Measurements from ENCODE around the gene CARD11.

CARD11 gene

DNA sequence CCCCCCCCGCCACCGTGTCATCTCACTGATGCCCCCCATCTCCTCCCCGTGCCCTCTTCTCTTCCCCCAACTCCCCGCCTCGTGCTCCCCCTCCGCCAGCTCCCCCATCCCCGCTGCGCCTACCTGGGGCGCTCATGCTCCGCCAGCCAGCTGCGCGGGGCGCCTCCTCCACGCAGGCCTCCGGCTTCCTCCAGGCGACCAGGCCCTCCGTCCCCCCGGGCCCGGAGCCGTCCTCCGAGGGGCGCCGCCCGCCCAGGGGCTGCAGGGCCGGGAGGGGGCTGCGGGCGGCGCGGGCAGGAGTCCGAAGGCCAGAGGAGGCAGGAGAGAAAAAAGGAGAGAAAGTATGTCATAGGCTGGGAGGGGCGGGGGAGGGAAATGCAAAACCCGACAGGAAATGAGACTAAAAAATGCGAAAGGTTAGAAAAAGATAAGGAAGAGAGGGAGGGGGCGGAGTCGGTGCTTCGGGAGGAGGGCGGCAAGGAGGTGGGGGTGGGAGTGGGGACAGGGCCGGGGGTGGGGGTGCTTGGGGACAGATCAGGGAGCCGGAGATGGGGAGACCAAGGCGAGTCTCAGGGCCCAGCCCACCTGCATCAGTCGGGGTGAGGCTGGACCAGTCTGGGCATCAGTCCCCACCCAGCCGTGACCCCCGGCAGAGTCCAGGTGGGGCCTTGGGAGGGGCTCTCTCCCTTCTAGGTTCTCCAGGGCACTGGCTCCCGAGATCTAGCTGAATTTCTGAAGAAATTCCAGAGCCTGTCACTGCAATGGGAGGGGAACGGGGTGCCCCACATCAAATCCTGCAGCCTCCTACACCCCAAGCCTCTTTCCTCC lies at the start of gene CARD11:
TSS of gene CARD11 (minus strand) at position 324 of the 828 bp plus-strand sequence. CDS start 85,361 bp downstream, outside the sequence.
- DNase-seq = no peak
- TF ChIP-seq GATA1 (IDR thresholded peaks at IDR 0.05; ENCODE audit: low read depth, low read length) (no peak), POLR2A (IDR thresholded peaks at IDR 0.05; ENCODE audit: low read length) (no peak)

DNA sequence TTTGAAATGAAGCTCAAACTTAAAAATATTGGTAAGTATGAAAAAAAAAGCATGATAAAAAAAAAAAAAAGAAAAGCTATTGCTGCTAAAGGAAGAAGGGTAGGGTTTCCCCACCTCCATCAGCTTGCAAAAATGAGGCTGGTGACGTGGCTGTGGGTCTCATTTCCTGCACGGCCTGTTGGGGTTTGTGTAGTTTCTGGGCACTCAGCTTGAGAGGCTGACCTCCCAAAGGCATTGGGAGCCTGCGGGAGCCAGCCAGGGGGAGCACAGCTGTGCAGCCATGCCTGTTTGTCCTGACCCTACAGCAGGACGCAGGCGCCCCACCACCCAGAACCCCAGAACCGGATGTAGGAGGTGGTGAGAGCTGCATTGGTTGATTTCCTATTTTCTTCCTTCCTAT lies 48.8 kb upstream of the CARD11 start:
- DNase-seq = no peak
- TF ChIP-seq GATA1 (IDR thresholded peaks at IDR 0.05; ENCODE audit: low read depth, low read length) = no peak
- no peak for TF ChIP-seq POLR2A (IDR thresholded peaks at IDR 0.05; ENCODE audit: low read length)

DNA sequence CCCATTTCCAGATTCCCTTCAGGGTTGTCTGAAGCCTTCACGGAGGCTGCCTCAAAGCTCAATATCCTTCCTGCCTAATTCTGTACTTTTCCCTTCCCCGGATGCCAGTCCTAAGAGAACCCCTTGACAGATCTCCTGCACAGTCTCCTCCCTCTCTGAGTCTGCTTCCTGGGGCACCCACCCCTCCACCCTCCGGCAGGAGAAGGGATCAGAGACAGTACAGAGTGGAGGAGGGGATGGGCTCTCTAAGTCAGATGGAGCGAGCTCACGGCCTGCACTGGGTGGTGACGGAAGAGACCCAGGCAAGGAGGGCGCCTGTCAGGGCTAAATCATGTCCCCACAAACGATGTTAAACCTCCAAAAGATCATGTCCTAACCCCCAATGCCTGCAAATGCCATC lies 48.0 kb upstream of the CARD11 start:
- TF ChIP-seq GATA1 (IDR thresholded peaks at IDR 0.05; ENCODE audit: low read depth, low read length) (no peak), POLR2A (IDR thresholded peaks at IDR 0.05; ENCODE audit: low read length) (no peak)
- DNase-seq = no peak

DNA sequence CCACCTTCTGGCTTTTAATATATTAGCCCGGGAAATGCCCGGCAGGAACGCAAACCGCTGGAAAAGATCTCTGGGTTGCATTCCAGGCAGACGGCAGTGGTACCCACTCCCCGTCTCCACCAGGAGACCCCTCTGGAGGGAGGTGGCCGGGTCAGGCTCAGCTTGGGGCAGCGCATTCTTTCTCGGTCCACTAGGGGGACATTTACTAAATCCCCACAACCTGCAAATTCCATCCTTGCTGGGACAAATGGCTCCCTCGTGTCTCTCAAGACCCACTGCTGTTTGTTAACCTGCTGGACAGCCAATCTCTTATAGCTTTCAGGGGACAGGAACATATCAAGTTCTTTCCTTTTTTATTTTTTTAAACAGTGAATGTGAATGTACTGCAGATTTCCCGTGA lies 45.8 kb upstream of the CARD11 start:
- DNase-seq = peak in 1 of 2 experiments; percentile 10
- TF ChIP-seq GATA1 (IDR thresholded peaks at IDR 0.05; ENCODE audit: low read depth, low read length) = no peak

DNA sequence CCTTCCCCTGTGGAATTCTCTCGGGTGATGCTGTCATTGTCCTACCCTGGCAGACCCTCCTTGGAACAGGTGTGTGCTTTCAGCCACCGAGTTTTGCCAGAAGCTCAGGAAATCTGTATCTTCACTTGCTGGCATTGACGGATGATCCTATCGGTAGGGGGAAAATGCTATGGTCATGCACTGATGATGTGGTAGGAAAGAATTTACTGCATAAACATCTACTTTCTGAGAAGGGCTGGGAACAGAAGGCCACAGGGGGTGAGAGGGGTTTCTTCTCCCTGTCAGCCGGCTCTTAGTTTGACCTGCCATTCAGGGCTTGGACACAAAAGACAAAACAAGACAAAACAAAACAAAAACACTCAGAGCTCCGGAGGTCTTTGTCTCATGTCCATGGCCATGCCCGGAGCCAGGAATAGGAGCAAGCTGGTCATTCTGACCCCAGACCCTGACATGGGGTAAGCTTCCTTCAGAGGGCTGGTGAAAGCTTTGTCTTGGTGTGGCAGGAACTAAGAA lies 43.6 kb upstream of the CARD11 start:
- no peak for TF ChIP-seq GATA1 (IDR thresholded peaks at IDR 0.05; ENCODE audit: low read depth, low read length)
- no peak for TF ChIP-seq POLR2A (IDR thresholded peaks at IDR 0.05; ENCODE audit: low read length)

DNA sequence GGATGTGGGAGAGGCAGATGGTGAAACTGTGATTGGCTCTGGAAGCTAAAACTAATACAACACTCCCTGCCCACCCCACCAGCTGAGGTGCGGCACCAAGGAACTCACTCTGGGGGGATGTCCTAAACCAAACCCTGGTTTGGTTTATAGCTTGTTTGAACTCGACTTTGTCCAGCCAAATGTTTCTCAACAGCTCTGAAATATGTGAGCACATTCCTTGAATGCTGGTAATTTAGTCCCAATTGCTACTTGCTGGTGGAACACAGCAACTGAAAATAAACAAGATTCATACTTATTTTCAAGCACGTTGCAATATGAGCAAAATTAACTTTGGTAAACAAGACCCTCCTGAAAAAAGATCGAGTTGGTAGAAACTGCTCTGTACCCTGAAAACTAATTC lies 39.7 kb upstream of the CARD11 start:
- TF ChIP-seq GATA1 (IDR thresholded peaks at IDR 0.05; ENCODE audit: low read depth, low read length) (no peak), POLR2A (IDR thresholded peaks at IDR 0.05; ENCODE audit: low read length) (no peak)
- DNase-seq = no peak

More for the DNA sequence above, 43.6 kb upstream of the CARD11 start:
- no peak for DNase-seq

DNA sequence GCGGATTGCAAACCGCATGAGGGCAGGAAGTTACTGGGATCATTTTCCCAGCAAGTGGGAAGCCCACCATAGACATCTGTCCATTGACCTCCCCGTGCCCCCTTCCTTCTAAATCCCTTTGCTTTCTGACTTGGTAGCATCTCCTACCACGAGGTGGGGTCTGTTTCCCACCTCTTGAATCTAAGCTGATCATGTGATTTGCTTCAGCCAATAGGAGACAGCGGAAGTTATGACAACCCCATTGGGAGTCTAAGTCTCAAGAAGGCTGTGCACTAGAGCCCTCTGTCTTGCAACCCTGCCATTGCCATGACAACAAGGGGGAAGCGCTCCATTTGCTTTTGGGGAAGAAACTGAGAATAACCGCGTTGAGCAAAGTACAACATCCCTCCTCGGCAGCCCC lies 39.2 kb upstream of the CARD11 start:
- no peak for DNase-seq
- no peak for TF ChIP-seq POLR2A (IDR thresholded peaks at IDR 0.05; ENCODE audit: low read length)
- TF ChIP-seq GATA1 (IDR thresholded peaks at IDR 0.05; ENCODE audit: low read depth, low read length) = no peak

DNA sequence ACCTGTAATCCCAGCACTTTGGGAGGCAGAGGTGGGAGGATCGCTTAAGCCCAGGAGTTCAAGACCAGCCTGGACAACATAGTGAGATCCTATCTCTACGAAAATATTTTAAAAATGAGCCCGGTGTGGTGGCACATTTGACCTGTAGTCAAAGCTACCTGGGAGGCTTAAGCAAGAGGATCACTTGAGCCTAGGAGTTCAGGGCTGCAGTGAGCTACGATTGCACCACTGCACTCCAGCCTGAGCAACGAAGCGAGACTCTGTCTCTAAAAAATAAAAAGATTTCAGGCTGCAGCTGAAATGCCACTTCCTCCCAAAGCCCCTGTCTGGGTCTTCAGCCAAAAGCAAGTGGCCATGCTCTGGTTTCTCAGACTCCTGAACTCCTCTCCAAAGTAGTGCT lies 38.7 kb upstream of the CARD11 start:
- no peak for DNase-seq
- TF ChIP-seq POLR2A (IDR thresholded peaks at IDR 0.05; ENCODE audit: low read length) (no peak), GATA1 (IDR thresholded peaks at IDR 0.05; ENCODE audit: low read depth, low read length) (no peak)

DNA sequence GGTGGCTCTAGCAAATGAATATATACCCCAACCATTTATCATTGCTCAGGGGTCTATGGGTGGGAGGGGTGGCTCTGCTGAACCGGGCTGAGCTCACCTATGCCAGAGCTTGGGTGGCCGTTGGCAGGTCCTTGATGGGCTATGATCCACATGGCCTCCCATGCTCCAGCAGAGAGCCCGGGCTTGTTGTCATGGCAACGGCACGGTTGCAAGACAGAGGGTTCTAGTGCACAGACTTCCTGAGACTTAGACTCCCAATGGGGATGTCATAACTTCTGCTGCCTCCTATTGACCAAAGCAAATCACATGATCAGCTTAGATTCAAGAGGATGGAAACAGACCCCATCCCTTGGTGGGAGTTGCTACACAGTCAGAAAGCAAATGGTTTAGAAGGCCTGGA lies 36.4 kb upstream of the CARD11 start:
- no peak for DNase-seq
- TF ChIP-seq POLR2A (IDR thresholded peaks at IDR 0.05; ENCODE audit: low read length) (no peak), GATA1 (IDR thresholded peaks at IDR 0.05; ENCODE audit: low read depth, low read length) (no peak)

DNA sequence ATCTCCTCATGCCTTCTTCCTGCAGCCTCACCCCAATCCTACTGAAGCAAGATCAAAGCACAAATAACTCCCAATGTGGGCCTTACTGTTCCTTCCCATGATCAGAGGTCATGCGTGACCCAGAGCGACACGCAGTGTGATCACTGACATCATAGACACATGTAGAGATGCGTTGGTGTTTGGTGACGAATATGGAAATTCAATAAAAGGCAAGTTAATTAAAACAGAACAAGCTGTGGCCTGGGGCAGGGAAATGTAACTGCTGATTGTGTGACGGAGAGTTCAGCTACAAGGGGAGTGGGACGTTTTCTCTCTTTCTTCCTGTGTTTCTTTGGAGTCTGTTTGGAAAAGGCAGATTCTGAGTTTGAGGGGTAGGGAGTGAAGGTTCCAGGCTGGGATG lies 34.8 kb upstream of the CARD11 start:
- TF ChIP-seq POLR2A (IDR thresholded peaks at IDR 0.05; ENCODE audit: low read length) = no peak
- TF ChIP-seq GATA1 (IDR thresholded peaks at IDR 0.05; ENCODE audit: low read depth, low read length) = no peak

DNA sequence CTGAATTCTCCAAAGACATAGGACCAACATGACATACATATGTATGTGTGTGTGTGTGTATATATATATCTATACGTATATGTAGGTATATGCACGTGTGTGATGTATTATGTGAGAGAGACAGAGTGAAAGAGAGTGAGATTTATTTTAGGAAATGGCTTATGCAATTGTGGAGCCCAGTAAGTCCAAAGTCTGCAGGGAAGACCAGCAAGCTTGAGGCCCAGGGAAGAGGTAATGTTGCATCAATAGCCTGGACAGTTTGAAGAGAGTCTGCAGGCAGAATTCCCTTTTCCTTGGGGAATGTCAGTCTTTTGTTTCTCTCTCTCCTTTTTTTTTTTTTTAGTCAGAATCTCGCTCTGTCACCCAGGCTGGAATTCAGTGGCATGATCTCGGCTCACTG lies 33.0 kb upstream of the CARD11 start:
- TF ChIP-seq POLR2A (IDR thresholded peaks at IDR 0.05; ENCODE audit: low read length) (no peak), GATA1 (IDR thresholded peaks at IDR 0.05; ENCODE audit: low read depth, low read length) (no peak)
- no peak for DNase-seq

More for the DNA sequence above, 34.8 kb upstream of the CARD11 start:
- no peak for DNase-seq

DNA sequence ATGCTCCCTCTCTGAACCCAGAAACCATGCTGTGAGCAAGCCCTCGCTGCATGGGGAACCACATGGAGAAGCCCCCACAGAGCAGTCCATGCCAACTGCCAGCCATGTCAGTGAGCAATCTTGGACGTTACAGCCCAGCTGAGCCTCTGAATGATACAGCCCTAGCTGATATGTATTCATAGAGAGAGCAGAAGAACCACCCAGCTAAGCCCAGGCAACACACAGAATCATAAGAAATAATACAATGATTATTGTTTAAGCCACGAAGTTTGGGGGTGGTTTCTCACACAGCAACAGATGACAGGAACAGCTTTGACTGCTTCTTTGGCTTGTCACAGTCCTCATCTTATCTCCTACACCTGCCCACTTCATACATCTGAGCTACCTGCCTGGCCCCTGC lies 32.5 kb upstream of the CARD11 start:
- TF ChIP-seq GATA1 (IDR thresholded peaks at IDR 0.05; ENCODE audit: low read depth, low read length) (no peak), POLR2A (IDR thresholded peaks at IDR 0.05; ENCODE audit: low read length) (no peak)
- DNase-seq = no peak

DNA sequence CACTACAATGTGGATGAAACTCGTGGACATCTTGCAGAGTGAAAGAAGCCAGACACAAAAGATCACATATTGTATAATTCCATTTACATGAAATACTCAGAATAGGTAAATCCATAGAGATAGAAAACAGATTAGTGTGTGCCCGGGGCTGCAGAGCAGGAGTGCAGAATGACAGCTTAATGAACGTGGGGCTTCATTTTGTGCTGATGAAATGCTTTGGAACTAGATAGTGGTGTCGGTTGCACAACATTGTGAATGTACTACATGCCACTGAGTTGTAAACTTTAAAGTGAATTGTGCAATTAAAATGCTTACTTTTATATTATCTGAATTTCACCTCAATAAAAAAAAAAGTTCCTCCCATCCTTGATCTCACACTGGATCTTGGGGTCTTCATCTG lies 31.8 kb upstream of the CARD11 start:
- DNase-seq = no peak
- TF ChIP-seq GATA1 (IDR thresholded peaks at IDR 0.05; ENCODE audit: low read depth, low read length) (no peak), POLR2A (IDR thresholded peaks at IDR 0.05; ENCODE audit: low read length) (no peak)

DNA sequence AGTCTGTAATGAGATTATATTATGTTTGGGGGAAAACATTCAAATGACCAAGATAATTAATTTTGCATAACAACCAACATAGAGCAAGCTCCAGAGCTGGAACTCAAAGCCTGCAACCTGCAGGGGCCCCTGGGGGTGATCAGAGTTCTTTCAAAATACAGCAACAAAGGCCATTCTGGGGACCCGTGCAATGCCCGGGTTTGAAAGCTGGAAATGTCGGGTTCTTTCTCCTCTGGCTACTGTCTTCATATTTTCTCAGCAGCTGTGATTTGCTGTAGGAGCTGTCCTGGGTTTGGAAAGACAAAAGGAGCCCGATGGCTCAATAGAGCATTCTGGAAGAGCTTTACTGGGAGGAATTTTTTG lies 30.8 kb upstream of the CARD11 start:
- TF ChIP-seq GATA1 (IDR thresholded peaks at IDR 0.05; ENCODE audit: low read depth, low read length) = no peak
- no peak for DNase-seq

DNA sequence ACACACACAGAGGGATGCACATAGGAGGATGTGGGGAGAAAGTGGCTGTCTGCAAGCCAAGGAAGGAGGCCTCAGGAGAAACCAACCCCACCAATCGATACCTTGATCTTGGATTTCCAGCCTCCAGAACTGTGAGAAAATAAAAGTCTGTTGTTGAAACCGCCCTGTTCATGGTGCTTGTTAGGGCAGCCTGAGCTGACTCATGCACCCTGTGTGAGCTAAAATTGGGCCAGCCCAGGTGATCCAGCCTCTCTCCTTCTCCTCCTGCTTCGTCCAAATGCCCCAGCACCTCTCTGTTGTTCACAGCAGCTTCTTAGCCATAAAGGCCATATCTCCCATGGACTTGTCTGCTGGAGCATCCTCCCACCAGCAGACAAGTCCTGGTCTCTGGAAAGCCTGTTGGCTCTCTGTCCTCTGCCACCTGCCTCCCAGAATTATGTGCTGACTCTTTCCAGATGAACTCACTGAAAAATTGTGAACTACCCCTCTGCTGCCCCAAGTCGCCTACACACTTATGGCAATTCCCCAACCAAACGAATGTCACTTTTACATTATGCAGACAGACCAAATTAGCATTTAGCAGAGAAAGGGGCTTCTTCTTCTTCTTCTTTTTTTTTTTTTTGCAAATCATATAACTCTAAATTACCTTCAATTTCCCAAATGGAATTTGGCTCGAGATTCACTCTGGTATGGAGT lies 30.2 kb upstream of the CARD11 start:
- TF ChIP-seq GATA1 (IDR thresholded peaks at IDR 0.05; ENCODE audit: low read depth, low read length) = no peak
- no peak for TF ChIP-seq POLR2A (IDR thresholded peaks at IDR 0.05; ENCODE audit: low read length)
- DNase-seq = no peak
